Ascending aorta (tissue), 2 donors: ENCODE results near the gene CMC1. TPM values are rescaled to one million over a fixed set of nuclear protein-coding genes. Genes with fewer than 3 reads are reported as not detected.
"Not testable (repeated sequence)": the region's sequence is repeated elsewhere in the genome, so short reads cannot be mapped to it uniquely, and the experiment has no call there.

Source experiments
- DNase-seq, 2 donors: peaks; one replicate each; pipeline ENCODE4 v3.0.0-alpha.2; 2019; ENCODE audit warnings: low spot score in 2 of 2
- H3K27ac ChIP-seq, 2 donors: fragments of 200-600 bp; sonication (generic); one replicate each; pipeline ENCODE4 v1.5.1; 2016 to 2017; ENCODE audit warnings: mild to moderate bottlenecking in 1 of 2
- H3K27me3 ChIP-seq: fragments of 200-600 bp; sonication (generic); one replicate; pipeline ENCODE4 v1.5.1; 2017
- H3K36me3 ChIP-seq, 2 donors: fragments of 200-600 bp; sonication (generic); one replicate each; pipeline ENCODE4 v1.5.1; 2016
- H3K4me1 ChIP-seq, 2 donors: fragments of 200-600 bp; sonication (generic); one replicate each; pipeline ENCODE4 v1.5.1; 2016 to 2017; ENCODE audit warnings: mild to moderate bottlenecking in 1 of 2
- H3K4me3 ChIP-seq, 2 donors: fragments of 200-600 bp; sonication (generic); one replicate each; pipeline ENCODE4 v1.5.1; 2016 to 2017; ENCODE audit warnings: mild to moderate bottlenecking in 1 of 2
- H3K9me3 ChIP-seq, 2 donors: fragments of 200-600 bp; sonication (generic); one replicate each; pipeline ENCODE4 v1.5.1; 2016
- CTCF ChIP-seq, 3 experiments: fragments of 200-600 bp in 2 of 3; fragments of 450-650 bp in 1 of 3; sonication (generic) in 2 of 3; IDR thresholded peaks; one replicate each; pipeline ENCODE4 v1.5.1; 2016 to 2019; ENCODE audit warnings: antibody characterized with exemption in 3 of 3, mild to moderate bottlenecking in 1 of 3, moderate library complexity in 1 of 3
- intact Hi-C: fragments of 100-400 bp; cut with DNase I; formaldehyde crosslinking; loops from one replicate; pipeline ENCODE4 v1.15.1; 2023
- total RNA-seq: library from RNA; depleted of rRNA; stranded (reverse); fragments of >200 nt; gene quantifications from one replicate; pipeline ENCODE4 v1.1.0, GENCODE V29; 2016

Gene CMC1
- total RNA-seq = 68.5 TPM

GRCh38 chr3:28241221-28242160 lies at the start of gene CMC1:
Gene CMC1, plus strand, starts transcription at chr3:28241619. Its CDS starts 175 bp downstream, at chr3:28241794.
- peak within 1 kb of the TSS; percentile 67 to 79 for H3K27ac ChIP-seq
- intact Hi-C loops = loop anchor here (5.0 to 10.0 kb wide), 2 partner anchors 106 to 527 kb away; partner anchors contain the start of genes AZI2 and ZCWPW2
- no peak for TF ChIP-seq CTCF (IDR thresholded peaks at IDR 0.05)
- peaks cover 5 to 12% of the 10 kb centered on the region in 2 donors for H3K4me1 ChIP-seq
- no peaks in the 10 kb centered on the region for H3K27me3 ChIP-seq
- peak within 1 kb of the TSS; percentile 85 to 88 for H3K4me3 ChIP-seq
- H3K9me3 ChIP-seq = no peaks in the 10 kb centered on the region
- DNase-seq = peak; percentile 94 to 99
- H3K36me3 ChIP-seq = no peaks in the 10 kb centered on the region

GRCh38 chr3:28198161-28198560 lies 43.3 kb upstream of the CMC1 start:
- no peaks in the 10 kb centered on the region for H3K36me3 ChIP-seq
- TF ChIP-seq CTCF (IDR thresholded peaks at IDR 0.05) = no peak
- H3K27ac ChIP-seq = no peak overlapping the region
- intact Hi-C loops = no loop called here
- H3K9me3 ChIP-seq = no peaks in the 10 kb centered on the region
- H3K27me3 ChIP-seq = no peaks in the 10 kb centered on the region
- H3K4me3 ChIP-seq = no peak overlapping the region
- DNase-seq = no peak
- no peaks in the 10 kb centered on the region for H3K4me1 ChIP-seq

GRCh38 chr3:28198974-28199373 lies 42.4 kb upstream of the CMC1 start:
- Histone ChIP-seq H3K4me1 (no peaks in the 10 kb centered on the region), H3K4me3 (no peak overlapping the region), H3K36me3 (no peaks in the 10 kb centered on the region), H3K27me3 (no peaks in the 10 kb centered on the region), H3K9me3 (no peaks in the 10 kb centered on the region), H3K27ac (no peak overlapping the region)
- intact Hi-C loops = no loop called here
- DNase-seq = no peak
- no peak for TF ChIP-seq CTCF (IDR thresholded peaks at IDR 0.05)

GRCh38 chr3:28199643-28200042 lies 41.8 kb upstream of the CMC1 start:
- H3K27me3 ChIP-seq, H3K36me3 ChIP-seq, H3K9me3 ChIP-seq, H3K4me1 ChIP-seq, H3K27ac ChIP-seq, DNase-seq, intact Hi-C loops, H3K4me3 ChIP-seq: not testable (repeated sequence)

GRCh38 chr3:28200366-28200848 lies 41.0 kb upstream of the CMC1 start:
- intact Hi-C loops, H3K36me3 ChIP-seq, H3K27me3 ChIP-seq, DNase-seq, H3K4me1 ChIP-seq, H3K9me3 ChIP-seq, H3K27ac ChIP-seq: not testable (repeated sequence)
- peak overlapping the region in 1 of 2 donors; percentile 54 for H3K4me3 ChIP-seq

GRCh38 chr3:28206479-28206878 lies 34.9 kb upstream of the CMC1 start:
- Histone ChIP-seq H3K9me3 (no peaks in the 10 kb centered on the region), H3K27me3 (no peaks in the 10 kb centered on the region), H3K36me3 (no peaks in the 10 kb centered on the region), H3K27ac (no peak overlapping the region), H3K4me1 (no peaks in the 10 kb centered on the region), H3K4me3 (no peak overlapping the region)
- no peak for DNase-seq
- TF ChIP-seq CTCF (IDR thresholded peaks at IDR 0.05) = no peak
- intact Hi-C loops = no loop called here
